HCT116 (cell line): ENCODE measurements around the gene TBC1D1.

Experiments used
- CTCF ChIP-seq, 3 experiments: fragments of 200-600 bp in 1 of 3; sonication (generic) in 1 of 3; IDR thresholded peaks in 2 of 3; conservative IDR thresholded peaks in 1 of 3; 2 replicates each; pipeline ENCODE4 v1.5.1; 2012 to 2017; ENCODE audit warnings: low read depth in 2 of 3, low read length in 2 of 3, antibody characterized with exemption in 1 of 3, borderline replicate concordance in 1 of 3, control low read depth in 1 of 3, mild to moderate bottlenecking in 1 of 3, mixed read lengths in 1 of 3, mixed run types in 1 of 3, moderate library complexity in 1 of 3; ENCODE audit not compliant: insufficient read depth in 1 of 3
- POLR2AphosphoS5 ChIP-seq: IDR thresholded peaks from 2 replicates; pipeline ENCODE4 v1.6.1; 2011; ENCODE audit warnings: mild to moderate bottlenecking, low read depth, low read length, moderate library complexity
- SRF ChIP-seq: IDR thresholded peaks from 2 replicates; pipeline ENCODE4 v1.6.1; 2012; ENCODE audit warnings: low read depth

GRCh38 chr4:38097818-38098217 is 206.9 kb downstream of the TBC1D1 start:
- TF ChIP-seq CTCF (IDR thresholded peaks at IDR 0.05 in 2 of 3, conservative IDR thresholded peaks at IDR 0.05 in 1 of 3; ENCODE audit: borderline replicate concordance in 1 of 3, insufficient read depth in 1 of 3, low read depth in 2 of 3, low read length in 2 of 3) (no peak), POLR2AphosphoS5 (no peak), SRF (no peak)
